ENCODE data around the gene HCRT. TPM values are rescaled to one million over a fixed set of nuclear protein-coding genes. Genes with fewer than 3 reads are reported as not detected.
"Not testable (repeated sequence)": the region's sequence is repeated elsewhere in the genome, so short reads cannot be mapped to it uniquely, and the experiment has no call there.

HCRT gene
- total and polyA plus RNA-seq, 5 donors: not detected

DNA sequence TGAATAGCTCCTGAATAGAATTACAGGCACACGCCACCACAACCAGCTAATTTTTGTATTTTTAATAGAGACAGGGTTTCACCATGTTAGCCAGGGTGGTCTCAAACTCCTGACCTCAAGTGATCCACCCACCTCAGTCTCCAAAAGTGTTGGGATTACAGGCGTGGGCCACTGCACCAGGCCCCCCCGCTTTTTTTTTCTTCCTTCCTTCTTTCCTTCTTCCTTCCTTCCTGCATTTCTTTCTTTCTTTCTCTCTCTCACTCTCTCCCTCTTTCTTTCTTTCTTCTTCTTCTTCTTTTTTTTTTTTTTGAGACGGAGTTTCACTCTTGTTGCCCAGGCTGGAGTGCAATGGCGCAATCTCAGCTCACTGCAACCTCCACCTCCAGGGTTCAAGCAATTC is 939 bp upstream of the HCRT start:
- not testable (repeated sequence) for H3K4me1 ChIP-seq (ENCODE audit: control insufficient read depth, insufficient read depth, low read length); H3K9me3 ChIP-seq (ENCODE audit: control insufficient read depth, low read length); H3K4me3 ChIP-seq (ENCODE audit: low read length); H3K27ac ChIP-seq (ENCODE audit: low read length); ATAC-seq; DNase-seq; H3K27me3 ChIP-seq (ENCODE audit: control insufficient read depth, insufficient read depth)
- intact Hi-C loops (cut with DNase I): loop anchor here in 1 of 4 donors (2.0 kb wide), 1 partner anchor 23 kb away; no protein-coding TSS in a partner anchor
- WGBS: 84% methylated on average over 5 of the region's 5 CpGs

DNA sequence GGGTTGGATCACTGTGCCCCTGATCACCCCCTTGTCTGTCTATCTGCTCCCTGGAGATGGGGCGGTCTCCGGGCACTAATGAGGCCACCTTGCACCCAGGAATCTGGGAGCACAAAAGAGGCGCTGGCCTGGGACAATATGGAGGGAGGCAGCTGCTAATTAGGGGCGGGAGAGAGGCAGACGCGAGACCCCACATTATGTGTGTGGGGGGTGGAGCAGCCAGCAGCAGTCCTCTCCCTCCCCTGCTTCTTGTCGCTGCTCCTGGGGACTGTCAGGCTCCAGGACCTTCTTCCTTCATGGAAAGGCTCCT is 324 bp upstream of the HCRT start:
- DNase-seq (no peak), ATAC-seq (no peak)
- intact Hi-C loops (cut with DNase I): no loop called here
- no peak overlapping the region for H3K27ac ChIP-seq (ENCODE audit: low read length)
- no peaks in the 10 kb centered on the region for H3K9me3 ChIP-seq (ENCODE audit: control insufficient read depth, low read length)
- 80% methylated on average over 7 of the region's 7 CpGs for WGBS
- H3K4me1 ChIP-seq (ENCODE audit: control insufficient read depth, insufficient read depth, low read length): no peaks in the 10 kb centered on the region
- no peaks in the 10 kb centered on the region for H3K27me3 ChIP-seq (ENCODE audit: control insufficient read depth, insufficient read depth)
- H3K4me3 ChIP-seq (ENCODE audit: low read length): no peak overlapping the region

DNA sequence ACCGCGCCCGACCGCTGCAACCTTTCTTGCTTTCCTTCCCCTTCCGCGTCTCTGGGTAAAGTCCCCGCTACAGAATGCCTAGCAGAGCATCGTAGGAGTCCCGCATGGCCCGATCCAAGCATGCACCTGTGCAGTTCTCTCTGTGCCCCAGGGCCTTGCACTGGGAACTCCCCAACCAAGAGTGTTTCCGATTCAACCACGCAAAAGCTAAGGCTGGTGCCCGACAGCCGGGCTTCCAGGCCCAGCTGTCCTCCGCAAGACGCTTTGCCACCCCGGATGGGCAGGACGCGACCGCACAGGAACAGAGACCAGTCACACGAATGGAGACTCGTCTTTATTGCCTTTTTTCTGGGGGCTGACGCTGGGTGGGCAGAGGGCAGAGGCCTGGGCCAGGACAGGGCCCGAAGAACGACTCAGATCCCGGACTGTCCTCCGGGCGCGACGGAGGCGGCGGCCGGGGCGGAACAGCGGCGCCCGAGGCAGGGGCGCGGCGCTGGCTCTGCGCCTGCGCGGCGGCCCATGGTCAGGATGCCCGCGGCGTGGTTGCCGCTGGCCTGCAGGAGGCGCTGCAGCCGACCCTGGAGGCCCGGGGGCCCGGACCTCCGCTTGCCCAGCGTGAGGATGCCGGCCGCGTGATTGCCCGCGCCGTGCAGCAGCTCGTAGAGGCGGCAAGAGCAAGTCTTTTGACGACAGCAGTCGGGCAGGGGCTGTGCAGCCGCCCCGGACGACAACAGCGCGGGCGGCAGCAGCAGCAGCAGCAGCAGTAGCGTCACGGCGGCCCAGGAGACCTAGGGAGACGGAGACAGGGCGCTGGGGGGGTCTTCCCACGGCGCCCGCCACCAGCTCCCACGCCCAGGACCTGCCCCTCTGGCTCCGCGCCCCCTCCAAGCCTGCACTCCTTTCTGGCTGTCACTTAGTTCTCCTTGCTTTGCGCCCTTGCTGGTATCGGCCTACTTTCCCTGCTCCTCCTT is 1.2 kb downstream of the HCRT start:
- no peaks in the 10 kb centered on the region for H3K27me3 ChIP-seq (ENCODE audit: control insufficient read depth, insufficient read depth)
- H3K4me3 ChIP-seq (ENCODE audit: low read length): peak overlapping the region; percentile 50
- H3K9me3 ChIP-seq (ENCODE audit: control insufficient read depth, low read length): no peaks in the 10 kb centered on the region
- H3K4me1 ChIP-seq (ENCODE audit: control insufficient read depth, insufficient read depth, low read length): no peaks in the 10 kb centered on the region
- whole genome bisulfite sequencing: 3% methylated on average over 83 of the region's 83 CpGs
- intact Hi-C loops (cut with DNase I): loop anchor here in 1 of 4 donors (5.0 kb wide), 1 partner anchor 67 kb away; no protein-coding TSS in a partner anchor
- ATAC-seq (peak; percentile 81 to 85), DNase-seq (peak; percentile 79 to 93 (median 93))
- peak overlapping the region; percentile 61 for H3K27ac ChIP-seq (ENCODE audit: low read length)

DNA sequence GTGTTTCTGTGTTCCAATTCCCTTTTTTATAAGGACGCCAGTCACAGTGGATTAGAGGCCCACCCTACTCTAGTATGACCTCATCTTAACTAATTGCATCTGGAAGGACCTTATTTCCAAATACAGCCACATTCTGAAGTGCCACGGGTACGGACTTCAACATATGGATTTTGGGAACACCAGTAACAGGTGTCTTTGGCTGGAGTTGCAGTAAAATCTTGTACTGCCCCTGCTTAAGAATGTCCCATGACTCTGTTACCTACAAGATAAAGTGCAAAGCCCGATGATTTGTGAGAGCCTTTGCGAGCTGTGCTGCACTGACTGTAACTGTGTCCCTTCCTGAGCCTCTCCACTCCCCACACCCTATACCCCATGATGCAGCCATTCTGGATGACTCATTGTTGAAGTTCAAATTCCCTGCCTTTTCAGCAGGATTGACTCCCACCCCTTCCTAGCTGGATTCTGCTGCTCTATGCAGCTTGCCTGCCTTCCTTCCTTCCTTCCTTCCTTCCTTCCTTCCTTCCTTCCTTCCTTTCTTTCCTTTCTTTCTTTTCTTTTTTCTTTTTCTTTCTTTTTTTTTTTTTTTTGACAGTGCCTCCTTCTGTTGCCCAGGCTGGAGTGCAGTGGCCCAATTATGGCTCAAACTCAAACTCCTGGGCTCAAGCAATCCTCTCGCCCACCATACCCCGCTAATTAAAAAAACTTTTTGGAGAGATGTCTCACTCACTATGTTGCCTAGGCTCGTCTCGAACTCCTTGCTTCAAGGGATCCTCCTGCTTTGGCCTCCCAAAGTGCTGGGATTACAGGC is 2.1 kb downstream of the HCRT start:
- H3K4me1 ChIP-seq (ENCODE audit: control insufficient read depth, insufficient read depth, low read length): no peaks in the 10 kb centered on the region
- ATAC-seq: peak in 1 of 2 donors; percentile 25
- DNase-seq: peak in 1 of 3 donors; percentile 13
- intact Hi-C loops (cut with DNase I): loop anchor here in 1 of 4 donors (5.0 kb wide), 1 partner anchor 66 kb away; no protein-coding TSS in a partner anchor
- WGBS: 68% methylated on average over 9 of the region's 9 CpGs
- H3K27me3 ChIP-seq (ENCODE audit: control insufficient read depth, insufficient read depth): no peaks in the 10 kb centered on the region
- H3K27ac ChIP-seq (ENCODE audit: low read length): peak overlapping the region; percentile 61
- peak overlapping the region; percentile 50 for H3K4me3 ChIP-seq (ENCODE audit: low read length)
- H3K9me3 ChIP-seq (ENCODE audit: control insufficient read depth, low read length): no peaks in the 10 kb centered on the region

DNA sequence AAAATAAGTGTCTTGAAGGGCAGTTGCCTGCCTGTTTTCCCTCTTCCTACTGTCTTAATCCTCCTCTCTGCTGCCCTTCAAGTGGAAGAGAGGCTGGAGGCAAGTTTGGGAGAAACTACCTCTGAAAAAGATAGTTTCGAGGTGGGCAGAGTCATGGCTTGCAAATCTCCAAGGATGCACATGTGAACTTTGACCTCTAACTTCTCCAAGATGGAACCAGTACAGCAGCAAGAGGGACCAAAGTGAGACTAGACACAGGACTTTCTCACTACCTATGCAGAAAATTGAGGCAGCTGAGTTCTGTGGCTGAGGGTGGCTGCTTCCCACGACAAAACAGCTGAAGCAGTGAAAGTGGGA is 3.4 kb downstream of the HCRT start:
- no peak overlapping the region for H3K27ac ChIP-seq (ENCODE audit: low read length)
- no peak overlapping the region for H3K4me3 ChIP-seq (ENCODE audit: low read length)
- no peaks in the 10 kb centered on the region for H3K4me1 ChIP-seq (ENCODE audit: control insufficient read depth, insufficient read depth, low read length)
- H3K9me3 ChIP-seq (ENCODE audit: control insufficient read depth, low read length): no peaks in the 10 kb centered on the region
- DNase-seq (no peak), ATAC-seq (no peak)
- 84% methylated on average over 2 of the region's 2 CpGs for WGBS
- H3K27me3 ChIP-seq (ENCODE audit: control insufficient read depth, insufficient read depth): no peaks in the 10 kb centered on the region
- intact Hi-C loops (cut with DNase I): loop anchor here in 1 of 4 donors (5.0 kb wide), 1 partner anchor 65 kb away; no protein-coding TSS in a partner anchor

DNA sequence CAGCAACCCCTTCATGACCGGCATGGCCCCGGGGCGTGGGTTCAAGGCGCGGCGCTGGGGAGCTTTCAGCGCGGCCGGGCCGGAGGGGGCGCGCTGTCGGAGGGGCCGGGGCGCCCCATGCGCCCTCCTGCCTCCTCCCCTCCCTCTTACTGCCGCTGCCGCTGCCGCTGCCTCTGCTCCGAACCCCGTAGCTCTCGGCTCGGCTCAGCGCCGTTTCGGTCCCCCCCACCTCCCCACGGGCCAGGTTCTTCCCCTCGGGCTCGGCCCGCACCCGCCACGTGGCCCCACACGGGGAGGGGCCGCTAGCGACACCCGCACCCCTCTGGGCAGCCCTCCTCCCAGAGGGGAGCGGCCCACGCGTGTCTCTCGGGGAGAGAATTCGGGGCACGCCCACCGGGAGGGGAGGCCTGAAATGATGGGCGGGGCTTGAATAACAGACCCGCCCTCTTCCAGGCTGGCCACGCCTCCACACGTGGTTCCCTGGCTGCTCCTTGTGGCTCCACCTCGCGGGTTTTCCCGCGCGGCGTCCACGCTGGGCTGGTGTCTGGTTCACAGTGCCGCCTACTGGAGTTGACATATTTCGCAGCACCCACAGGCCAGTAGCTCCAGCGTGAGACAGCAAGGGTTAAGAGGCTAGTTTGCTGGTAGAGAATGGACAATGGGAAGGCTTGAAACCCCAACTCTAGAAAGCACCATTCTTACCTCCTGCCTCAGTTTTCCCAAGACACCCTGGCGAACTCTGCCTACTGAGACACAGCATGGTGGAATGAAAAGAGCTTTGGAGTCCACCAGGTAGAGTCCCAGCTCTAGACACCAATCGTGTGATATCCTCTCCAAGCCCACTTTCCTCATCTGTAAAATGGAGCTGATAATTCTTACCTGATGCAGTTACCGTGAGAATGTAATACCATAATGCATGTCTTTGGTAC is 4.1 kb downstream of the HCRT start, which contains the start of gene KCNH4:
Gene KCNH4 (minus strand): TSS at position 221 of the 929 bp plus-strand sequence. CDS start 197 bp downstream, at position 24.
- H3K27ac ChIP-seq (ENCODE audit: low read length): no peak within 1 kb of the TSS
- peak; percentile 86 to 93 (median 92) for DNase-seq
- peak within 1 kb of the TSS; percentile 14 for H3K4me3 ChIP-seq (ENCODE audit: low read length)
- H3K4me1 ChIP-seq (ENCODE audit: control insufficient read depth, insufficient read depth, low read length): no peaks in the 10 kb centered on the region
- 4% methylated on average over 60 of the region's 60 CpGs for WGBS
- no peaks in the 10 kb centered on the region for H3K9me3 ChIP-seq (ENCODE audit: control insufficient read depth, low read length)
- intact Hi-C loops (cut with DNase I): loop anchor here in 1 of 4 donors (5.0 kb wide), 1 partner anchor 64 kb away; no protein-coding TSS in a partner anchor
- ATAC-seq: peak; percentile 40 to 76
- no peaks in the 10 kb centered on the region for H3K27me3 ChIP-seq (ENCODE audit: control insufficient read depth, insufficient read depth)

DNA sequence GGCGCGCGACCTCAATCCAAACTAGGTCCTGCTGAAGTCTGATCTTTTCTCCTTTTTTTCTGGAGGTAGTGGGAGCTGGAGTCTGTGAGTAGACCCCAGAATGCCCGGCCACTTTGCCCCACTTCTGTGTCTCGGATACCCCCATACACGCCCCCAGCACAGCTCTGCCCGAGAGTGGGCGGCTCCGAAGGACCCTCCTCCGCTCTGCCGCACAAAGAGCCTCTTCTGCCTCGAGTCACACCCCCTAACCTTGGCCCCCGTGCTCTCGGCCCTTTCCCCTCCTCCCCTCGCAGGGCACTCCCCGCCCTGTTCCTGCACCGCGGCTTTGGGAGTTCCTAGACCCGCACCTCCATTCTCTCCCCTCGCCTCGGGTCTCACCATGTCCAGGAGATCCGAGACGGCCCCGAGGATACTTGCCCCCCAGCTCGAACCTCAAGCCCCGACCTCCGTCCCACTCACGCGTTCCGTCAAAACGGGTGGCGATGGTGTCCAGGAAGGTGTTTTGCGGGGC is 4.8 kb downstream of the HCRT start:
- Histone ChIP-seq H3K27me3 (ENCODE audit: control insufficient read depth, insufficient read depth) (no peaks in the 10 kb centered on the region), H3K9me3 (ENCODE audit: control insufficient read depth, low read length) (no peaks in the 10 kb centered on the region), H3K4me1 (ENCODE audit: control insufficient read depth, insufficient read depth, low read length) (no peaks in the 10 kb centered on the region), H3K27ac (ENCODE audit: low read length) (no peak overlapping the region), H3K4me3 (ENCODE audit: low read length) (peak overlapping the region; percentile 14)
- intact Hi-C loops (cut with DNase I): loop anchor here in 1 of 4 donors (5.0 kb wide), 1 partner anchor 63 kb away; no protein-coding TSS in a partner anchor
- ATAC-seq (peak in 1 of 2 donors; percentile 1), DNase-seq (peak in 1 of 3 donors; percentile 42)
- 2% methylated on average over 33 of the region's 33 CpGs for WGBS

DNA sequence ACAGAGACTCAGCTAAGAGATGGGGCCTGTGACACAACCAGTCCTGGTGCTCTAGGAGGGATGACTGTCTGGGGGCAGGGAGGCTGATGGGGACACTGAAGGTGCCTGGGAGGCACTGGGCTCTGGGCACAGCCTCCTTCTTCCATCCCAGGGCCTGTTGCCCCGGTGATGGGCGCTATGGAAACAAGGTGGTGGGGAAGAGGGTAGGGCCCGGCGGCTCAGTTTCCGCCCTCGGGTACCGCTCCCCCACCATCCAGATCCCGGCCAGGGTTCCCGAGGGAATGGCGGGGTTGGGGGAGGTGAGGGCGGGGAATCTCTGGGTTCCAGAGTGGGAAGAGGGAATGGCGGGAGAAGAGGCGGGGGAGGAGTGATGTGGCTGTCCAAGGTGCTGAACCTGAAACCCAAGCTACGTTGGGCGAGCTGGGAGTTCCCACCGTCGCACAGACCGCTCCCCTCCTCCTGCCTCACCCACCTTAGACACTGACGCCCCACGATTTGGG is 5.3 kb downstream of the HCRT start:
- Histone ChIP-seq H3K4me1 (ENCODE audit: control insufficient read depth, insufficient read depth, low read length) (no peaks in the 10 kb centered on the region), H3K27me3 (ENCODE audit: control insufficient read depth, insufficient read depth) (no peaks in the 10 kb centered on the region), H3K9me3 (ENCODE audit: control insufficient read depth, low read length) (no peaks in the 10 kb centered on the region), H3K27ac (ENCODE audit: low read length) (no peak overlapping the region), H3K4me3 (ENCODE audit: low read length) (no peak overlapping the region)
- intact Hi-C loops (cut with DNase I): loop anchor here in 1 of 4 donors (5.0 kb wide), 1 partner anchor 63 kb away; no protein-coding TSS in a partner anchor
- peak in 1 of 2 donors; percentile 9 for ATAC-seq
- peak in 2 of 3 donors; percentile 50 to 70 for DNase-seq
- WGBS: 10% methylated on average over 20 of the region's 20 CpGs

DNA sequence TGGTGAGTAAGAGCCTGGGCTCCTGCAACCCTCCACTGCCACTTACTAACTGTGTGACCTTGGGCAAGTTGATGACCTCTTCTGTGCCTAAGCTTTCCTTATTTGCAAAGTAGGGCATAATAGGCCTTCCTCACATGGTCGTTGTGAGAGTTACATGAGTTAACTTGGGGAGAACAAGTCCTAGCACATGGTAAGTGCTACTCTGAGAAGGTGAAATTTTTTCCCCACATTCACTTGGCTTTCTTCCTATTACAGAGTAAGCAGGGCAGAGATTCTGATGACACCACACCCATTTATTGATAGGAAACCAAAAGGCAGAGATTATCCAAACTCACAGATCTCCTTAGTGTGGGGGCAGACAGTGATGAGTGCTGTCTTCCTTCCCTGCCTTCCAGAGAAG is 5.9 kb downstream of the HCRT start:
- DNase-seq (no peak), ATAC-seq (no peak)
- Histone ChIP-seq H3K27ac (ENCODE audit: low read length) (no peak overlapping the region), H3K27me3 (ENCODE audit: control insufficient read depth, insufficient read depth) (no peaks in the 10 kb centered on the region), H3K9me3 (ENCODE audit: control insufficient read depth, low read length) (no peaks in the 10 kb centered on the region), H3K4me3 (ENCODE audit: low read length) (no peak overlapping the region), H3K4me1 (ENCODE audit: control insufficient read depth, insufficient read depth, low read length) (no peaks in the 10 kb centered on the region)
- intact Hi-C loops (cut with DNase I): no loop called here
- 31% methylated on average over 1 of the region's 1 CpG for WGBS

DNA sequence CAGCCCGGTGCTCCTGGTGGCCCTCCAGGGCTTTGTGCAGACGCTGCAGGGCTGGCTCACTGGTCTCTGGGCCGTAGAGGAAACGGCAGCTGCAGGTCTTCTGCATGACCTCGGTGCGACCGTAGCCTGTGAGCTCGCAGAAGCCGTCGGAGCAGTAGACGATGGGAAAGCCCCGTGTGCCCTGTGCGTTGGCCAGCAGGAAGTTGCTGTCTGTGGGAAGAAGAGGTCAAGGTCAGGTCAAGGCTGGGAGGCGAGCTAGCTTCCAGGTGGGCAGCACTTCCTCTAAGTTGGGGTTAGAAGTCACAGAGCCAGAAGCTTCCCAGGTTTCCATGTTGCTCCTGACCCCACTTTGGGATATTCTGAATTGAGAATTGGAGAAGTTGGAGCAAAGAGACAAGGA is 6.4 kb downstream of the HCRT start:
- no peak overlapping the region for H3K4me3 ChIP-seq (ENCODE audit: low read length)
- DNase-seq (peak in 1 of 3 donors; percentile 49), ATAC-seq (no peak)
- H3K4me1 ChIP-seq (ENCODE audit: control insufficient read depth, insufficient read depth, low read length): no peaks in the 10 kb centered on the region
- intact Hi-C loops (cut with DNase I): no loop called here
- WGBS: 40% methylated on average over 14 of the region's 14 CpGs
- no peaks in the 10 kb centered on the region for H3K9me3 ChIP-seq (ENCODE audit: control insufficient read depth, low read length)
- H3K27ac ChIP-seq (ENCODE audit: low read length): no peak overlapping the region
- H3K27me3 ChIP-seq (ENCODE audit: control insufficient read depth, insufficient read depth): no peaks in the 10 kb centered on the region
